HG03196 (cell line): ENCODE results near the gene GSE1.

Source experiments
- ATAC-seq: cut with Tn5 transposase; IDR thresholded peaks from one replicate; pipeline ENCODE4 v1.9.1; 2021; ENCODE audit not compliant: unreplicated experiment

GSE1 gene

GRCh38 chr16:85695196-85696128 lies 82.3 kb downstream of the GSE1 start:
- no peak for ATAC-seq

DNA sequence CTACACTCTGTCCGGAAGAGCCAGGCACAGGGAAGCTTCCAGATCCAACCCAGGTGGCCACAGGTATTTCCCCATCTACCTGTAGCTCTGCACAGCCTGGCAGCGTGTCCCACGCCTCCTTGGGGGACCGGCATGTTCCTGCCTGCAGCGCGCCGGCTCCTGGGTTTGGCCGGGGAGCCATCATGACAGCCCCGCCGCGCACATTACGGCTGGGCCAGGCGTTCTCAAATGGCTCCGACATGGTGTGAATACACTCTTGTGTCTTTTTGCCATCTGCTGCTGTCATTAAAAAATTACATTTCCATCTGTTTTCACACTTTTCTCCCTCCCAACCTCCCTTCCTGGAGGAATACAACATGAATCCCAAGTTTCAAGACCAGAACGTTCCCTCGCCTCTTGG lies 83.7 kb downstream of the GSE1 start:
- no peak for ATAC-seq

DNA sequence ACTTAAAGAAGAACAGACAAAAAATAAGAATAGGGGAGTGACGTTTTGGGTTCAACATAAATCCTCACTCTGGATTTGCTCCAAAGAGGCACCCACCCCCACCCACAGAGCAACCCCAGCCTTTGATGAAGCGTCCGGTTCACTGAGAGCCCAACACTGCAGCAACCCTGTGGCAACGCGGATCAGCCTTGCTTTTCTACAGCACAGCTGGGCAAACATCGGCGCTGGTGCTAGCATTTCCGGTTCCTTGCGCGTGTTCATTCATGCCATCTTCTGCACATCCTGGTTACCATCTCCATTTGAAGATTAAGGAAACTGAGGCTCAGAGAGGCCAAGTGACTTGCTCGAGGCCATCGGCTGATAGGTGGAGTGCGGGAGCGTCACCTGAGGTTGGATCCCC lies 84.3 kb downstream of the GSE1 start:
- ATAC-seq = no peak

GRCh38 chr16:85698459-85698891 lies 85.4 kb downstream of the GSE1 start:
- no peak for ATAC-seq

DNA sequence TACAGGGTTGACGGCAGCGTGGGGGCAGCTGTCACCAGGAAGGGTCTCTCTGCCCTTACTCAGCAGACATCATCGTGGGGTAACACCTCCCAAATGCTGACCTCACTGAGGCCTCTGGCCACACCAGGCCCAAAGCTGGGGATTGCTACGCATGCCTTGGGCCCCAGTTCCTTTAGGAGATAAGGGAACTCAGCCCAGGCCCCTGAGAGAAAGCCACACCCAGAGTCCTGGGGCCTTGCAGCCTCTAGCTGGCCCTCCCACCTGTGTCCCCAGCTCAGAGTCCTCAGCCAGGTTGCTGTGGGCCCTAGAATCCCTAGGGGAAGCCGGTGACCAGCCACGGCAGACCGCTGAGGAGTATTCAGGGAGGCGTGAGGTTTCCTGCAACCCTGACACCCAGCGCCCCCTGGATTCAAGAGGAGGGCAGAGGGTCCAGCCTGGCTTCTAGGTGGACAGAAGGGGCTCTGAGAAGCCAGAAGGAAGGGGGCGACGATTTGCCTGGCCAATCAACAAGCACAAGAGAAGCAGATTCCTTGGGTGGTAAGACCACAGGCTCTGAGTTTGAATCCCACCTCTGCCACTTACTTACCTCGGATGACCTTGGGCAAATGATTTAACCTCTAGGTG lies 85.9 kb downstream of the GSE1 start:
- ATAC-seq = no peak

DNA sequence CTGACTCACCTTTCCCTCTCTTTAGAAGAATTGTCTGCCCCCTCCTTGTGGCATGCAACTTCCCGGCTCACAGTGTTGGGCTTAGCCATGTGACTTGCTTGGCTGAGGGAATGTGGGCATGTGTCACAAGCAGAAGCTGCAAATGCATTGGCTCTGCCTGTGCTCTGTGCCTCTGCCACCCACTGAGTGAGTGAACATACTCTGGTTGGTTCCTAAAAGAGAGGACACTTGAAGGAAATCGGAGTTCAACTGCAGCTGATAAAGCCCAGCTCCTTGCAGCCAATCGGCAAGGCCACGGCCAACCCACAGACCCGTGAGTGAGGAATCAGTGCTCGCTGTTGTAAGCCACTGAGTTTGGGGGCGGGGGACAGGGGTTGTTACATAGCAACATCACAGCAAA lies 86.5 kb downstream of the GSE1 start:
- ATAC-seq = no peak

GRCh38 chr16:85704011-85704410 lies 90.9 kb downstream of the GSE1 start:
- no peak for ATAC-seq

DNA sequence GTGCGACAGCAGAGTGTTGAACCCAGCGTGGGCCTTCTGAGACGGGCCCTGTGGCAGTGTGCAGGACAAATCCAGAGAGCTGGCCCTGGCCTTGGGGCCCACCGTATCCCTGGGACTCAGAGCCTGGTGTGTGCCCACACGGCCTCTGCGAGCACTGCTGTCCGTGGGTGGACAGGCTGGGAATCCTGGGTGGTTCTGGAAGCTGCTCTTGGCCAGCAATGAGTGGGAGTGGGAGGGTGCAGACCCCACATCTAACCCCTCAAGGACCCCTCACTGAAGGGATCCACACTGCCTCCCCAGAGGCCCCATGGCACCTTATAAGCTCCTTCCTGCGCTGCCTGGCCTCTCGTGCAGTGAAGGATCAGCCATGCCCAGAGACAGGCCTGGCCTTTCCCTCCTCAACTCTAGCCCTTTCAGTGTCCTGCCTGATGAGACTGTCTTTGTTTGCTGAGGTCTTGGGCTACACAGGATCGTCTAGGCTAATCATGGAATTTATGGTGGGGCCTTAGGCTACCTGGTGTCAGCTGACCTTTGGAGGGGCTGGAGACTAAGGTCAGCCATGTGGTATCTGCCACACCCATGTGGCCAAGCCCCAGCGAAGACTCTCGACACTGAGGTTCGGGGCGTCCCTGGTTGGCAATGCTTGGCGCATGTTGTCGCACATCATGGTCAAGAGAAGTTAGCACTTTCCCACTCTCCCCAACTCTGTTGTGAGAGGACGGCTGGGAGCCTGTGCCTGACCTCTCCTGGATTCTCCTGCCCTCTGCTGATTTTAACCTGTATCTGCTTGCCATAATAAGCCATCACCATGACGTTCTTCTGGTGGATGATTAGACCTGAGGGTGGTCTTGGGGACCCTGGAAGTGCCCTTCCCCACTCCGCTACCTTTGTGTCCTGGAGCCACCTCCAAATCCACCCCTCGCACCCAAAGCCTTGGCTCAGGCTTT lies 92.1 kb downstream of the GSE1 start:
- no peak for ATAC-seq

GRCh38 chr16:85706449-85707034 lies 93.4 kb downstream of the GSE1 start:
- ATAC-seq = no peak

GRCh38 chr16:85707528-85708095 lies 94.5 kb downstream of the GSE1 start:
- no peak for ATAC-seq

DNA sequence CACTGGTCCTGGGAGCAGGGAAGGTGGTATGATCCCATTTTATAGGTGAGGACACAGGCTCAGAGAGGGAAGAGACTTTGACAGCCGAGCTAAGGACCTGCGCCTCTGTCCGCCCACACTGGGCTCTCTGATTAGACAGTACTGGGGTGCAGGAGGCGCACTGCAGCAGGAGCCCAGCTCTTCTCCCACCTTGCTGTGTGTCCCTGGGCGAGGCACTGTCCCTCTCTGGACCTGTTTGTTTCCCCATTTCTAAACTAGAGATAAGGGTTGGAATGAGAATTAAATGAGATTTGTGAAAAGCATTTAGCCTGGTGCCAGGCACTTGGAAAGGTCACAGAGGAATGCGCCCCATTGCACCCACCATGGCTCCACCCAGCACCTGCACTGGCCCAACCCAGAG lies 95.2 kb downstream of the GSE1 start:
- no peak for ATAC-seq

- ATAC-seq = no peak
Measured at GRCh38 chr16:85709766-85710585, 96.9 kb downstream of the GSE1 start.

DNA sequence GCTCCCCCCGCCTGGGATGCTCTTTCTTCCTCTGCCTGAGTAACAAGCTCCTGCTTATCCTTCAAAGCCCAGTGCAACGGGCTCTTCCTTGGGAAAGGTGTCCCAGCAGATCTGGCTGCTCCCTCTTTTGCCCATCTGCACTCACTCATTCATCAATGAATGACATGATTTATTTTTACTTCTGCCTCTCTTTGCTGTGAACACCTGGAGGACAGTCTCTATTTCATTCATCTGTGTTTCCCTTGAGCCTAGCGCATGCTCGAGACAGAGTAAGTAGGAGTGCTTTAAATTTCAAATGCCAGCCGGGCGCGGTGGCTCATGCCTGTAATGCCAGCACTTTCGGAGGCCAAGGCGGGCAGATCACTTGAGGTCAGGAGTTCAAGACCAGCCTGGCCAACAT lies 97.6 kb downstream of the GSE1 start:
- ATAC-seq = no peak

DNA sequence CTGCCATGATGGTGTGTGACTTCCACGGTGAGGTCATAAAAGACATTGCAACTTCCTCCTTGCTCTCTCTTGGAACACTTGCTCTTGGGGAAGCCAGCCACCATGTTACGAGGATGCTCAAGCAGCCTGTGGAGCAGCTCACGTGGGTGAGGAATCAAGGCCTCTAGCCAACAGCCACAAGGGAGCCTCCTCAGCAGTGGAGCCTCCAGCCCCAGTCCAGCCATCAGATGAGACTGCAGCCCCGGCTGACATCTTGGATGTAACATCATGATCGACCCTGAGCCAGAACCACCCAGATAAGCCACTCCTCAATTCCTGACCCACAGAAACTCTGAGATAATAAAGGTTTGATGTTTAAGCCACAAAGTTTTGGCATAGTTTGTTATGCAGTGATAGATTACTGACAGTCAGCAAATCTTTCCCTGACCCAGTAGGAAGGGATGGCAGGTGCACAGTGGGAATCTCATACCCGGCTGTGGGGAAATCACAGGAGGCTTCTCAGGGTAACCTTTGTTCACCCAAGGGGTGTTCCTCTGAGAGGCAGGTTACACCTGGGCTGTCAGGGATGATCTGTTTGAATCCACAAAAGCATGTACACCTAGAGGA lies 99.0 kb downstream of the GSE1 start:
- ATAC-seq = no peak

DNA sequence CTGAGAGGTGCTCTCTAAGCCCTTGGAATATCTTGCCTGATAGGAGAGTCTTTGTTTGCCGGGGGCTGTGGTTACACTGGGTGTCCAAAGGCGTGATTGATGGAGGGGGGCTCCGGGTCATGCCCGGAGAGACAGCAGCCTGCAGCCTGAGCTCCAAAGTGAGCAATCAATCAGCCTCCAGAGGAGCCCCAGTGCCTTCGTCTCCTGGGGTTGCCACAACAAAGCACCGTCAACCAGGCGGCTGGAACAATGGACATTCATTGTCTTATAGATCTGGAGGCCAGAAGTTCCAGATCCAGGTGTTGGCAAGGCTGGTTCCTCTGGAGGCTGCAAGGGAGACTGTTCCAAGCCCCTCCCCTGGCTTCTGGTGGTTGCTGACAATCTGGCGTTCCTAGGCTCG lies 99.7 kb downstream of the GSE1 start:
- no peak for ATAC-seq

- ATAC-seq = no peak
Measured at GRCh38 chr16:85715169-85716021, 102.3 kb downstream of the GSE1 start.

- ATAC-seq = no peak
Measured at GRCh38 chr16:85716022-85716679, 103.0 kb downstream of the GSE1 start.

GRCh38 chr16:85716680-85717038 lies 103.5 kb downstream of the GSE1 start:
- ATAC-seq = no peak
